GM12801 (cell line): ENCODE measurements around the gene IL13RA1.

Source experiments
- TF ChIP-seq, protein P1 (sequence below): IDR thresholded peaks from one replicate; pipeline ENCODE4 v1.5.1; 2011; ENCODE audit warnings: control low read depth; ENCODE audit not compliant: insufficient read length; ENCODE audit errors: extremely low read depth

The IL13RA1 gene

DNA sequence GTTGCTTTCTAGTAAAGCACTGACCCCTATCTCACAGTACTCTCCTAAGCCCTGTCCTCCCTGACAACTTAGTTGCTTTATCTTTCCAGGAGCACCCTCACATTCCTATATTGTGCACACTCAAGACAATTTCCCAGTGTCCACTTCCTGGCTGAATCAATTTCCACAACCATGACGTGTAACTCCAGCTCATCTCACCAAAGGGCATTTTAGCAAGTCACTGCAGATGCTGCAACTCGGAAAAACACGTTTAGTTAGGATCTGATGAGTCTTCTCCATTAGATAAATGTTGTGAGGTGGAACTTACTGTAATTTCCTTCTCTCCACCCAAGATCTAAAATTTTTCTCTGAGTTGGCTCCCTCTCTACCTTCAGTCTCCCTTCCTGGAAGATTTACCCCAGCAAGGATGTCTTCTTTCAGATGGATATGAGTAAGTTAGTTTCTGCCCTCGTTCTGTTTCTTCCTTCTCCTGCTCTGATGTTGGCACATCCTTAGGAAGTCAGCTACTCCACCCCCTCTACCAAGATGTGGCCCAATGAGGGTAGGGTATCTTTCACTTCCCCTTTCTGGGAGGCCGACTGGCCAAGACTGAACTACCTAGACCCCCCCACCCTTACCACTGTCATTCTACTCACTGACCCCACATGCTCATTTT lies 28.8 kb upstream of the IL13RA1 start:
- TF ChIP-seq, protein P1, sequence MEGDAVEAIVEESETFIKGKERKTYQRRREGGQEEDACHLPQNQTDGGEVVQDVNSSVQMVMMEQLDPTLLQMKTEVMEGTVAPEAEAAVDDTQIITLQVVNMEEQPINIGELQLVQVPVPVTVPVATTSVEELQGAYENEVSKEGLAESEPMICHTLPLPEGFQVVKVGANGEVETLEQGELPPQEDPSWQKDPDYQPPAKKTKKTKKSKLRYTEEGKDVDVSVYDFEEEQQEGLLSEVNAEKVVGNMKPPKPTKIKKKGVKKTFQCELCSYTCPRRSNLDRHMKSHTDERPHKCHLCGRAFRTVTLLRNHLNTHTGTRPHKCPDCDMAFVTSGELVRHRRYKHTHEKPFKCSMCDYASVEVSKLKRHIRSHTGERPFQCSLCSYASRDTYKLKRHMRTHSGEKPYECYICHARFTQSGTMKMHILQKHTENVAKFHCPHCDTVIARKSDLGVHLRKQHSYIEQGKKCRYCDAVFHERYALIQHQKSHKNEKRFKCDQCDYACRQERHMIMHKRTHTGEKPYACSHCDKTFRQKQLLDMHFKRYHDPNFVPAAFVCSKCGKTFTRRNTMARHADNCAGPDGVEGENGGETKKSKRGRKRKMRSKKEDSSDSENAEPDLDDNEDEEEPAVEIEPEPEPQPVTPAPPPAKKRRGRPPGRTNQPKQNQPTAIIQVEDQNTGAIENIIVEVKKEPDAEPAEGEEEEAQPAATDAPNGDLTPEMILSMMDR, result no peak

DNA sequence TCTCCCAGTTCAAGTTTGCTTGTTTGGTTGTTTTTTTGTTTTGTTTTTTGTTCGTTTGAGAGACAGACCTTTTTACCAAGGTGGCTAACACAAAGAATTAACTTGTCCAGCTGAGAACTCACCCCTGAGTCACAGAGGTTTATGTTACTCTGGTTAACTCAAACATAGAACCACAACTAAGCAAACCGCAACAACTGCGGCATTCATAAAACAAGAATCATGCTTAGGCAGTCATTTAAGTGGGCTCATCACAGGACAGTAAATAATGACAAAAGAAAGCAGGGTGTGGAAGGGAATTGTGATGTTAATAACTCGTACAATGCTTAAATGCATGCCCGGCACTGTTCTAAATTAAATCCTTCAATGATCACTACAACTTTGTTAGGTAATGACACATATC lies 24.7 kb upstream of the IL13RA1 start:
- TF ChIP-seq, protein P1, result no peak

DNA sequence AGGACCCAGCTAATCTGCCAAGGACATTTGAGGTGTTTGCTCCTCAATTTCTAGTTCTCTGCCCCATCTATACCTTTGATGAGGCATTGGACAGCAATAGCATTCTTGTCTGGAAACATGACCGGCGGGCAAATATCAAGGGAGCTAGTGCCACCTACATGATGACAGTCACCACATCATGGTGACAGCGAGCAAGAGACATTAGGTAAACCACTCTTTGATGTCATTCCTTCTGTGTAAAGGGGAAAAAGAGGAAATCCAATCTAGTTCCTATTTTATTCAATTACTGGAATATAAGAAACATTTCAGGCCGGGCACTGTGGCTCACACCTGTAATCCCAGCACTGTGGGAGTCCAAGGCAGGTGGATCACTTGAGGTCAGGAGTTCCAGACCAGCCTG lies 20.7 kb upstream of the IL13RA1 start:
- TF ChIP-seq, protein P1, result no peak

DNA sequence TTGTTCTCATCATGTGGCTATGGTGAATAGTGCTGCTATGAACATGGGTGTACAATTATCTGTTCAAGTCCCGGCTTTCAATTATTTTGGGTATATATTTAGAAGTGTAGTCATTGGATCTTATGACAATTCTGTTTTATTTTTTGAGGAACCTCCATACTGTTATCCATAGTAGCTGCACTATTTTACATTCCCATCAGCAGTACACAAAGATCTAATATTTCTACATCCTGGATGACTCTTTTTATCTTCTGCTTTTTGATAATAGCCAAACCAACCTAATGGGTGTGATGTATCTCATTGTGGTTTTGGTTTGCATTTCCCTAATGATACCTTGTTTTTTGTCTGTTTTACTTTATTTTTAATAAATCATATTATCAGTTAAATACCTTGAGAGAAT lies 12.9 kb upstream of the IL13RA1 start:
- TF ChIP-seq, protein P1, result no peak

DNA sequence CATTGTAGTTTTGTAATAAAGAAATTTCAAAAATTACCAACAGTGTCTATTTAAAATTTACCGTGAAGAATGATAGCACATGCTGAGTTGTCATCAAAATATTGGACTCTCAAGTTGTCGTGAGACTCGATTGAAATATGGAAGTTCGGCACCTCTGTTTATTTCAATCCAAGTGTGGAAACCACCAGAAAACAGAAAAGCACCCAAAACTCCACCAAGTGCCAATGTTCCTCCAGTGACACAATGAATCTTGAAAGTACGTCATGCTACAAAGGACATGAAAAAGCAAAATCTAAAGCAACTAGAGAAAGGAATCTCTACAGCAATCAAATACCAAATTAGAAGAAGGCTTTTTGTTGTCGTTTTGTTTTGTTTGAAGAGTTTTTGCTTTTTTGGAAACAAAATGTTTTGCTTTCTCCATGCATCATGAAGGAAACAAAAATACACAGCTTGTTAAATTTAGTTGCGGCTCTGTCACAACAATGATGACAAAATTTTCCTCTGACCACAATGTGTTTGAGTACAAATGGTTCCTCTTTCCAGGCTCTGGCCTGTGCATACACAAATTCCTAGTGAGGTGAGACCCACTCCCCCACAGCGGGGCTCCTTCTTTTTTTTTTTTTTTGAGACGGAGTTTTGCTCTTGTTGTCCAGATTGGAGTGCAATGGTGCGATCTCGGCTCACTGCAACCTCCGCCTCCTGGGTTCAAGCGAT lies 9.6 kb upstream of the IL13RA1 start:
- TF ChIP-seq, protein P1, result no peak

DNA sequence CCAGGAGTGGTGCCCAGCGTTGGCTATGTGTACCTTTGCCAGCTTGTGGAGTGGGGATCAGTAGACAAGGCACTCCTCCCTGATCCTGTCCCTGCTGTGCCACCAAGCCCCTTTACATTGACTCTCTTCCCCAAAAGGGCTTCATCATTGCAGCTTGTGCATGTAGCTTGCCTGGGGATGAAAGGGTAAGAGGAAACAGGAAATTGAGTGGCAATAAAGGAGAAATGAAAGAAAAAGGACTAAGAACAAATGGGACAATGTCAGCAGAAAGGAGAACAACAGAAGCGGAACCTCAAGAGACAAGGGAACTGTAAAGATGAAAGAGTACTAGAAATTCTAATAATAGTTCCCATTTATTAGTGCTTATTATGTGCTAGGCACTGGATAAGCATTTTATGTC lies 8.7 kb upstream of the IL13RA1 start:
- TF ChIP-seq, protein P1, result no peak

DNA sequence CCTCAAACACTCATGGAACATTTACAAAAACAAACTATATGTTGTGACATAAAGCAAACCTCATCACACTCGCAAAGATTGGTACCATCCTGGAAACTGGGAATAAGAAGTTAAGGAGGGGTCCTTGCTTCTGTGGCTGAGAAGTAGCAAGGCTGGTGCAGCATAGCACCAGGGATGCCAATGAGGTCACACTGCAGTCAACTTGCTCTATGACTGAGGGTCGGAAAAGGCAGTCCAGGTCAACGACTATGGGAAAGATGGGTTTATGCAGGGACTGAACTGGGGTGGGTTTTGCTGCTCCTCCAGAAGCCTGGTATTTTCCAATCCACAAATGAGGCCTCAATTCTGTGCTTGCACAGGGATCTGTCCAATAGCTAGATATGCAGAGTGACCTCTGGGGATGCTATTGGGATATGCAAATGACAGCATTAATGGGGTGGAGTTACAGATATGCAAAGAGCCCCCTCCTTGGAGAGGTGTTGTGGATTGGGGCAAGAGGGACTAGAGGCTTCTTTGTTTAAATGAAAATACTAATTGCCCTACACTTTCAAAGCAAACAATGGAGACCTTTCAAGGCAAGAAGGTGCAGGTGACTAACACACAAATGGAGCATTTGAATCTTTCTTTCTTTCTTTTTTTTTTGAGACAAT lies 7.2 kb upstream of the IL13RA1 start:
- TF ChIP-seq, protein P1, result no peak
